GM08714 (cell line): ENCODE results near the gene ERICH2.

Experiments
- H3K4me3 ChIP-seq: fragments of 200-500 bp; sonication (Bioruptor generic); 2 replicates; pipeline ENCODE4 v1.5.1; 2014; ENCODE audit warnings: mild to moderate bottlenecking, low read length, inconsistent platforms
- ZNF274 ChIP-seq: IDR thresholded peaks from 2 replicates; pipeline ENCODE4 v1.6.1; 2012; ENCODE audit warnings: mild to moderate bottlenecking, low read depth, low read length

Gene ERICH2

DNA sequence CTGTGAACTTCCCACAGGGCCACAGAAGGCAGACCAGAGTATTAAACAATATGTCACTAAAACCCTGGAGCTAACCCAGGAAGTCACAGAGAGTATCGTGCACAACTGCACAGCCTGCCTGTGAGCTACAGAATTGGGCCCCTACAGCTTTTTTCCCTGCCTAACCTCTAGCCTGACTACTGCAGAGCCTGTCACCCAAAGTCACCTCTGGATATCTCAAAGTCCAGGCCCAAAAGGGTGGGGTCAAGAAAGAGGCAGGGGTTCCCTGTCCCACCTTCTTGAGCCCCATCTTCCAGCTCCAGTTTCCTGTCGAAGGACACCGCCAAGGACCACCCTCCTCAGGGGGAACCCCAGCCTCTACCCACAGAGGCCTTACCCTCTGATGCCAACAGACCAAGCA lies 60.0 kb downstream of the ERICH2 start:
- no peak for TF ChIP-seq ZNF274
- no peak overlapping the region for H3K4me3 ChIP-seq

DNA sequence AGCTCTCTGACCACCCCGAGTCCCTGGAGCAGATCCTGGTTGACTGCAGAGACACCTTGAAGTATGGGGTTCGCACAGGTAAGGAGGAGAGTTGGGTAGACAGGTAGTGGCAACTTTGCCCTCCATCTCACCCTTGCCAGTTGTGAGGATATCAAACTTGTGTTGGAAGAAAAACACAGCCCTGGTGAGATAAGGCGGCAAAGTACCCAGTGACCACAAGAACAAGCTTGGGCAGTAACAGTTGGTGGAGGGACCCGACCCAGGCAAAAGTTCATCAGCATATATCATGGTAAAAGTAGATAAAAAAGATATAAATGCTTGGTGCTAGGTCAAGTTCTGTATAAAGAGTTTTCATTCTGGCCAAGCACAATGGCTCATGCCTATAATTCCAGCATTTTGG lies 60.9 kb downstream of the ERICH2 start:
- TF ChIP-seq ZNF274: no peak
- no peak overlapping the region for H3K4me3 ChIP-seq

DNA sequence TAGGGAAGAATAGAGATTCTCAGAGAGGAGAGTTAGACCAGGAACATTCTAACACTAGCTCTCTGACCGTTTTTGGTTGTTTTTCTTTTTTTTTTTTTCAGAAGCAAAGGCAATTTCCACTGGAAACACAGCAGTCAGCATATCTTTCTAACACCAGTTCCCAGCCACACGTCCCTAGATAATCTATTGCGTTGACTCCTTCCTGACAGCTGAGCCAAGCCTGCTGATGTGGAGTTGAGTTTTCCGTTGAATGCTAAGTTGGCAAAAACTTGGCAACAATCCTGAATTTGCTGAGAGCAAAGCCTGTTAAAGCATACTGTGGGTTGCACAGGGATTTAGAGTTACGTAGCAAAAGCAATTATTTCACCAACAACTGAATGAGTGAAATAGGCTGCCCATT lies 65.8 kb downstream of the ERICH2 start:
- H3K4me3 ChIP-seq: no peak overlapping the region
- TF ChIP-seq ZNF274: no peak

DNA sequence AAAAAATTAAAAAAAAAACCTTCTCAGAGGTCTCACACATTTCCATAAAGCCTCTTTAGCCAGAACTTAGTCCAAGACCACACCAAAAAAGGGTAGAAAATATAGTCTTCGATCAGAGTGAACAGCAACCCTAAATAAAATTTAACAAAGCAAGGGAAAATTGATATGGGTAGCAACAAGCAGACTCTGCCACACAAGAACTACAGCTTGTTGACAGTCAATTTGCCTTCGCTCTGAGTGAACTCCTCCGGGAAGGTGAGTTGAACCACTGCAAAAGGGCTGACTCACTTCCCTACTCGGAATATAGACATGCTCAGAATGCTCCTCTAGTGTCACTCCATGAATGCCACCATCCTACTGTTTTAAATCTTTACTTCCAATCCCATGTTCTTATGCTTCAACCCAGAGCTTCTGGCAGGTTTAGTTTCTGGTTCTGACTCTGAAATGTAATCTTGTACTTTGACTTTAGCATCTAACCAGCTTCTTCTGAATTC lies 70.6 kb downstream of the ERICH2 start:
- no peak for TF ChIP-seq ZNF274
- H3K4me3 ChIP-seq: no peak overlapping the region

DNA sequence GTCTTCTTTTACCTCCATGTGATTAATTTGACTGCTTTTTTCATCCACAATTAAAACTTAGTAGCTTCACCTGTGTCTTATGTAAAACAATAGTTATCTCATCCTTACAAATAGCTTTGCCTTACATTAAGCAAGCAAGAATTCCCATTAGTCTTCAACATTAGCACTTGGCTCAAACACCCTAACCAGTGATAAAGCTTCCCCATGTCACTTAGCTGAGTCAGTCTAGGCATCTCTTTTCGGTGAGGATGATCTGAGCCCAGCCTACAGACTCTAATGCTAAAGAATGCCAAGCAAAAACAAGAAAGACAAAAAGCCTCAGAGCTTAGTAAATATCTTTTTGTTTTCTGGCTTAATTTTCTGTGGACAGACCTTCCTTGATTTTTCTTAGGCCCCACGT lies 72.6 kb downstream of the ERICH2 start:
- H3K4me3 ChIP-seq: no peak overlapping the region

DNA sequence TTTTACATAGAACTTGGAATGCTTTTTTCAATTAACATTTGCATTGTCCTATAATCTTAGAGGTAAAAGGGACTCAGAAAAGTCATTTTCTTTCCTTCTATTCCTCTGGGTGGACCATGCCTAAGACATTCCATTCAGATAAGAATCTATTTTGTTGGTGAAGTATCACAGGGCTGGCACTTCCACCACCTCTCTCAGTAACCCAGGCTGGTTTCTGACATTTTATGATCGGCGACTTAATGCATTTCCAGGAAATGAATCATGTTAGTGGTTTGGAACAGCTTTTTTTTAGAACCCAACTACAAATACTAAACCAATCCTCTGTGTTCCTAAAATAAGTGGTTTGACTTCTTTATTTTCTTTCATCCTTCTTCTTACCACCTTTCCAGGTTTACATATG lies 73.5 kb downstream of the ERICH2 start:
- no peak overlapping the region for H3K4me3 ChIP-seq
- TF ChIP-seq ZNF274: no peak

More for the DNA sequence above, 72.6 kb downstream of the ERICH2 start:
- no peak for TF ChIP-seq ZNF274

DNA sequence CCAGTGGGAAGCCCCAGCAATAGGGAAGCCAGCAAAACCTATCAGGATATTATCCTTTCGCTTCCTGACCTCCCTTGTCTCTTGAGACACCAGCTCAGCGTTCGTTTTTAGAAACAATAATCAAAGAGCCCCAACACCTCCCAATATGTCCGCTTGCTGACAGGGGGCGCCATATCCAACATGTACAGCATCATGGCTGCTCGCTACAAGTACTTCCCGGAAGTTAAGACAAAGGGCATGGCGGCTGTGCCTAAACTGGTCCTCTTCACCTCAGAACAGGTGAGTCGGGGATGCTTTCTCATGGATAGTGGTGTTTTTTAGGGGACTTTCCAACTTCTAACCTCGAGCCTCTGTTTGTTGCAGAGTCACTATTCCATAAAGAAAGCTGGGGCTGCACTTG lies 75.2 kb downstream of the ERICH2 start:
- H3K4me3 ChIP-seq: no peak overlapping the region
- TF ChIP-seq ZNF274: no peak

DNA sequence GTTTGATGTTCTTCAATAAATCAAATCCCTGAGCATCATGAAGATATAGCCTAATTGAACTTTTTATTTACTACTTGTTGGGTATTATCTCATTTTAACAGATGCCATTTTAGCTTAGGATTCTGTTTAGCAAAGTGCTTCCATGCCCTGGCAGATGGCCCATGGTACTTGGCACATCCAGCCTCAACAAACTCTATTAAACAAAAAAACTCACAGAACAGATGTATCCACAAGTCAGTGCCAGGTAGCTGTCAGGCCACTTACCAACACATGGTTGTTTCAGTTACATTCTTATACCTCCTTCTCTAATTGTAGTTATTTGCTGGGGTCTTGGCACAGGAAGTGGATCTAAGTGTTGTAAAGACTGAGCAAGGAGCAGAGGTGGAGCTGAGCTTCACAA lies 76.1 kb downstream of the ERICH2 start:
- no peak for TF ChIP-seq ZNF274
- no peak overlapping the region for H3K4me3 ChIP-seq

DNA sequence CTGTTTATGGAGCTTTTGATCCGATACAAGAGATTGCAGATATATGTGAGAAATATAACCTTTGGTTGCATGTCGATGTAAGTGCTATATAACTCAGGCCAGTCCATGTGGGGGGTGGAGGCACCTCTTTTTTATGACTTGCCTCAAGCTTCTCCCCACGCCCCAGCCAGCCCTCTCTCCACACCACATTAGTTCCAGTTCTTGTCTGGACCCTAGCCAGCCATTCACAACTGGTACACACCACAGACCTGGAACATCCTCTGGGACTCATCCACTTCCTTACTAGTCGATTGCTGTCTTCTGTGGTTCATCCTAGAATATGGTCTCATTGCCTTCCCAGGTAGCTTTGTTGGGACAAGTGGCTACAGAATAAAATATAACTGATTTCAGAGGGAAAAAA lies 77.5 kb downstream of the ERICH2 start:
- no peak overlapping the region for H3K4me3 ChIP-seq
- TF ChIP-seq ZNF274: no peak
